ENCODE results near the gene PARP3. TPM values are rescaled to one million over a fixed set of nuclear protein-coding genes. Genes with fewer than 3 reads are reported as not detected.

PARP3 gene
- total RNA-seq, 1 experiment from 2014 or later: 25.5 TPM

- peaks cover 6% of the 10 kb centered on the region for H3K4me1 Mint-ChIP-seq (ENCODE audit: insufficient read depth, unreplicated experiment)
- ChIA-PET CTCF (interaction anchor here (0.7 to 1.6 kb wide), 3 partner anchors 11 to 28 kb away, joined by 3 to 9 read pairs (median 3); partner anchors contain the start of genes ABHD14A and ABHD14B), POLR2A (interaction anchor here (1.1 kb wide), 1 partner anchor 37 kb away, joined by 3 read pairs; the partner anchor contains the start of gene ACY1)
Measured at GRCh38 chr3:51945926-51946705, 4.0 kb downstream of the PARP3 start.

GRCh38 chr3:51946796-51947195, 4.6 kb downstream of the PARP3 start:
- intact Hi-C loops (cut with micrococcal nuclease): no loop called here
- Mint-ChIP-seq H3K9me3 (ENCODE audit: unreplicated experiment) (no peaks in the 10 kb centered on the region), H3K4me3 (ENCODE audit: unreplicated experiment) (no peak overlapping the region), H3K27ac (ENCODE audit: low read depth, unreplicated experiment) (peak overlapping the region; percentile 12), H3K36me3 (ENCODE audit: insufficient read depth, unreplicated experiment) (peaks cover 5% of the 10 kb centered on the region), H3K27me3 (ENCODE audit: insufficient read depth, unreplicated experiment) (no peaks in the 10 kb centered on the region), H3K4me1 (ENCODE audit: insufficient read depth, unreplicated experiment) (peaks cover 6% of the 10 kb centered on the region)
- no TSS peak for BruUV-seq (replicated peaks)
- POLR2A ChIA-PET: no interaction called here
- DNase-seq (ENCODE audit: unreplicated experiment): no peak
- CTCF ChIA-PET: interaction anchor here (1.1 to 1.6 kb wide), 2 partner anchors 12 to 27 kb away, joined by 3 to 9 read pairs; partner anchors contain the start of genes ABHD14A and ABHD14B
- no peak for TF ChIP-seq CTCF (IDR thresholded peaks at IDR 0.05; ENCODE audit: unreplicated experiment)

More at GRCh38 chr3:51945926-51946705, 4.0 kb downstream of the PARP3 start:
- BruUV-seq (replicated peaks): no TSS peak
- TF ChIP-seq CTCF (IDR thresholded peaks at IDR 0.05; ENCODE audit: unreplicated experiment): no peak
- no peak for DNase-seq (ENCODE audit: unreplicated experiment)
- Mint-ChIP-seq H3K27ac (ENCODE audit: low read depth, unreplicated experiment) (peak overlapping the region; percentile 12), H3K36me3 (ENCODE audit: insufficient read depth, unreplicated experiment) (peaks cover 5% of the 10 kb centered on the region), H3K27me3 (ENCODE audit: insufficient read depth, unreplicated experiment) (no peaks in the 10 kb centered on the region), H3K4me3 (ENCODE audit: unreplicated experiment) (no peak overlapping the region), H3K9me3 (ENCODE audit: unreplicated experiment) (no peaks in the 10 kb centered on the region)
- intact Hi-C loops (cut with micrococcal nuclease): no loop called here

GRCh38 chr3:51947215-51947900, 5.2 kb downstream of the PARP3 start:
- no peaks in the 10 kb centered on the region for H3K9me3 Mint-ChIP-seq (ENCODE audit: unreplicated experiment)
- no peak for DNase-seq (ENCODE audit: unreplicated experiment)
- peaks cover 5% of the 10 kb centered on the region for H3K36me3 Mint-ChIP-seq (ENCODE audit: insufficient read depth, unreplicated experiment)
- H3K27me3 Mint-ChIP-seq (ENCODE audit: insufficient read depth, unreplicated experiment): no peaks in the 10 kb centered on the region
- BruUV-seq (replicated peaks): no TSS peak
- no peak for TF ChIP-seq CTCF (IDR thresholded peaks at IDR 0.05; ENCODE audit: unreplicated experiment)
- POLR2A ChIA-PET: no interaction called here
- intact Hi-C loops (cut with micrococcal nuclease): no loop called here
- no peak overlapping the region for H3K4me3 Mint-ChIP-seq (ENCODE audit: unreplicated experiment)
- no peak overlapping the region for H3K27ac Mint-ChIP-seq (ENCODE audit: low read depth, unreplicated experiment)
- peaks cover 6% of the 10 kb centered on the region for H3K4me1 Mint-ChIP-seq (ENCODE audit: insufficient read depth, unreplicated experiment)
- CTCF ChIA-PET: interaction anchor here (0.8 to 1.6 kb wide), 3 partner anchors 26 to 36 kb away, joined by 4 to 9 read pairs (median 6); partner anchors contain the start of genes ABHD14A and ABHD14B

GRCh38 chr3:51948016-51948580, 5.9 kb downstream of the PARP3 start:
- Mint-ChIP-seq H3K27ac (ENCODE audit: low read depth, unreplicated experiment) (no peak overlapping the region), H3K4me1 (ENCODE audit: insufficient read depth, unreplicated experiment) (peaks cover 4% of the 10 kb centered on the region), H3K27me3 (ENCODE audit: insufficient read depth, unreplicated experiment) (no peaks in the 10 kb centered on the region), H3K9me3 (ENCODE audit: unreplicated experiment) (no peaks in the 10 kb centered on the region), H3K4me3 (ENCODE audit: unreplicated experiment) (no peak overlapping the region), H3K36me3 (ENCODE audit: insufficient read depth, unreplicated experiment) (peaks cover 5% of the 10 kb centered on the region)
- DNase-seq (ENCODE audit: unreplicated experiment): no peak
- POLR2A ChIA-PET: interaction anchor here (1.2 kb wide), 1 partner anchor 48 kb away, joined by 3 read pairs; the partner anchor contains the start of gene RPL29
- no peak for TF ChIP-seq CTCF (IDR thresholded peaks at IDR 0.05; ENCODE audit: unreplicated experiment)
- intact Hi-C loops (cut with micrococcal nuclease): no loop called here
- CTCF ChIA-PET: interaction anchor here (0.6 to 1.2 kb wide), 4 partner anchors 25 to 130 kb away, joined by 3 to 6 read pairs (median 4); partner anchors contain the start of gene ABHD14B
- no TSS peak for BruUV-seq (replicated peaks)
